ENCODE data around the gene SPRR2F. TPM values are rescaled to one million over a fixed set of nuclear protein-coding genes. Genes with fewer than 3 reads are reported as not detected.
"Not testable (repeated sequence)": the region's sequence is repeated elsewhere in the genome, so short reads cannot be mapped to it uniquely, and the experiment has no call there.

Gene SPRR2F
- total and polyA plus RNA-seq, 9 donors: 12.7 to 109 (median 62.3) TPM

DNA sequence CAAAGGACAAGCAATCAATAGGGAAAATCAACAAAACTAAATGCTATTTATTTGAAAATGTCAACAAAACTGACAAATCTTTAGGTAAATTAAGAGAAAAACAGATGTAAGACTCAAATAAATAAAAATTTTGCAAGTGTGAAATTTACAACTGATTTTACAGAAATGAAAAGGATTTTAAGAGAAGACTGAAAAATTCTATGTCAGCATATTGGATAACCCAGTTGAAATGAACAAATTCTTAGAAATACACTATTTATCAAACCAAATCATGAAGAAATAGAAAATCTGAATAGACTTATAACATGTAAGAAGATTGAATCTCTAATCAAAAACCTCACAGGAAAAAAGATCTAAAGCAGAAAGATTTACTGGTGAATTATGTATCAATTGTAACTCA is 7.6 kb upstream of the SPRR2F start:
- intact Hi-C loops (cut with DNase I): no loop called here
- no peak overlapping the region for H3K4me3 ChIP-seq
- no peak overlapping the region for H3K27ac ChIP-seq
- H3K27me3 ChIP-seq: no peaks in the 10 kb centered on the region
- TF ChIP-seq, protein P1, sequence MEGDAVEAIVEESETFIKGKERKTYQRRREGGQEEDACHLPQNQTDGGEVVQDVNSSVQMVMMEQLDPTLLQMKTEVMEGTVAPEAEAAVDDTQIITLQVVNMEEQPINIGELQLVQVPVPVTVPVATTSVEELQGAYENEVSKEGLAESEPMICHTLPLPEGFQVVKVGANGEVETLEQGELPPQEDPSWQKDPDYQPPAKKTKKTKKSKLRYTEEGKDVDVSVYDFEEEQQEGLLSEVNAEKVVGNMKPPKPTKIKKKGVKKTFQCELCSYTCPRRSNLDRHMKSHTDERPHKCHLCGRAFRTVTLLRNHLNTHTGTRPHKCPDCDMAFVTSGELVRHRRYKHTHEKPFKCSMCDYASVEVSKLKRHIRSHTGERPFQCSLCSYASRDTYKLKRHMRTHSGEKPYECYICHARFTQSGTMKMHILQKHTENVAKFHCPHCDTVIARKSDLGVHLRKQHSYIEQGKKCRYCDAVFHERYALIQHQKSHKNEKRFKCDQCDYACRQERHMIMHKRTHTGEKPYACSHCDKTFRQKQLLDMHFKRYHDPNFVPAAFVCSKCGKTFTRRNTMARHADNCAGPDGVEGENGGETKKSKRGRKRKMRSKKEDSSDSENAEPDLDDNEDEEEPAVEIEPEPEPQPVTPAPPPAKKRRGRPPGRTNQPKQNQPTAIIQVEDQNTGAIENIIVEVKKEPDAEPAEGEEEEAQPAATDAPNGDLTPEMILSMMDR (IDR thresholded peaks at IDR 0.05): no peak
- TF ChIP-seq EP300 (IDR thresholded peaks at IDR 0.05): no peak
- no peak for TF ChIP-seq POLR2A (IDR thresholded peaks at IDR 0.05)
- no peaks in the 10 kb centered on the region for H3K9me3 ChIP-seq
- H3K36me3 ChIP-seq: no peaks in the 10 kb centered on the region
- no peak for DNase-seq
- H3K4me1 ChIP-seq (ENCODE audit: insufficient read depth): peaks cover 3% of the 10 kb centered on the region

DNA sequence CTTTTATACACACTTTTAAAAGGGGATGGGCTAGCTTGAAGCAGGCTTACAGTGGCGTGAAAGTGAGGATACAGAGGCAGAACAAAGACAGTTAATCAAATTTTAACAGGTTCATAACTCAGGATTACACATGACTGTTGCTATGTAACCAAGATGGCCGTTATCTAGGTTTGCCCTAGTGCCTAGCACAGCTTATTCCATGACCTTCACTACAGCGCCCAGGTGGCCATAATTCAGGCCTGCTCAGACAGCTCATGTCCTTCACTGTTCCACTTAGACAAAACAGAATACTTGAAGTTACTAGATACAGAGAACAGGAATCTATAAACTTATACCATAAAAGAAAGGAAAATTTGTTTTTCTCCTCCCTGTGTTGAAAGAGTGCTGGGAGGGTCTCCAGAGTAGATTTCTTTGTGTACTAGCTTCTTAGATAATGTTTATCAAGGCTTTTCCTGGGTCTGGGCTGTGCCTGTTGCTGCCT is 6.2 kb upstream of the SPRR2F start:
- H3K36me3 ChIP-seq: no peaks in the 10 kb centered on the region
- H3K27me3 ChIP-seq: no peaks in the 10 kb centered on the region
- H3K27ac ChIP-seq: peak overlapping the region; percentile 34 to 39
- intact Hi-C loops (cut with DNase I): no loop called here
- DNase-seq: peak in 4 of 5 donors; percentile 37 to 68 (median 65)
- TF ChIP-seq, protein P1 (IDR thresholded peaks at IDR 0.05): no peak
- TF ChIP-seq EP300 (IDR thresholded peaks at IDR 0.05): no peak
- no peak for TF ChIP-seq POLR2A (IDR thresholded peaks at IDR 0.05)
- H3K4me1 ChIP-seq (ENCODE audit: insufficient read depth): peaks cover 3% of the 10 kb centered on the region
- 3 to 11% (median 6%) methylated on average over 3 of the region's 3 CpGs for WGBS, 3 donors
- H3K4me3 ChIP-seq: no peak overlapping the region
- H3K9me3 ChIP-seq: no peaks in the 10 kb centered on the region

DNA sequence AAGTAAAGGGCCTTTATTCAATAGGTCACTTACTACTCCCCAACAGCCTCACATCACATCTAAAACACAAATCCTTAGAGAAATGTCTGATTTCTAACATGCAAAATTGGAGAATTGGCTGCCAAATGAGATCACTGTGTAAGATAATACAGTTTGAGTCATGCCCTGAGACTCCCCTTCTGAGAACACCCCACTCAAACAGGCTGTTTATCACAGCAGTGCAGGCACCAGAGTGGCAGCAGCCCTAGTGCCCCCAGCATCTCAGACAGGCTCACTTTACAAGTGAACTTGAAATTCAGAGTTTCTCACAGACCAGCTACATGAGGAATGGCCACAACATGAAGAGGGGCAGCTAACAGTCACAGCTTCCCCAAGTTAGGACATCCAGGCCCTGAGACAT is 1.9 kb upstream of the SPRR2F start:
- H3K36me3 ChIP-seq; DNase-seq; H3K27me3 ChIP-seq; H3K27ac ChIP-seq; H3K9me3 ChIP-seq; H3K4me1 ChIP-seq (ENCODE audit: insufficient read depth); H3K4me3 ChIP-seq; intact Hi-C loops (cut with DNase I): not testable (repeated sequence)

DNA sequence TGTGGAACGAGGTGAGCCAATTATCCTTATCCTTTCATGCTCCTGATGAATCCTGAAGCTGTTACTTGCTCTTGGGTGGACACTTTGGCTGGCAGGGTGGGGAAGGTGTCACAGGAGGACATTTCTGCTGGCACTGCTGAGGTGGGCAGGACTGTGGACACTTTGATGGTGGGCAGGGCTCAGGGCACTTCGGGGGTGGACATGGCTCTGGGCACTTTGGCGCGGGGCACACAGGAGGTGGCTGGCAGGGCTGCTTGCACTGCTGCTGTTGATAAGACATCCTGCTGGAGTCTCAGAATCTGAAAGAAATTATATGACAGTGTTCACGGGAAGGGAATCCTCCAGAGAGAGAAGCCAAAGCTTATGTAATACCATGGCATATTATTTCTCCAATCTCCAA is 862 bp downstream of the SPRR2F start:
- intact Hi-C loops (cut with DNase I); H3K27ac ChIP-seq; H3K9me3 ChIP-seq; H3K36me3 ChIP-seq; H3K4me1 ChIP-seq (ENCODE audit: insufficient read depth); H3K4me3 ChIP-seq; H3K27me3 ChIP-seq: not testable (repeated sequence)
- peak in 1 of 5 donors; percentile 14 for DNase-seq
- WGBS, 3 donors: 76 to 83% (median 79%) methylated on average over 5 of the region's 5 CpGs

DNA sequence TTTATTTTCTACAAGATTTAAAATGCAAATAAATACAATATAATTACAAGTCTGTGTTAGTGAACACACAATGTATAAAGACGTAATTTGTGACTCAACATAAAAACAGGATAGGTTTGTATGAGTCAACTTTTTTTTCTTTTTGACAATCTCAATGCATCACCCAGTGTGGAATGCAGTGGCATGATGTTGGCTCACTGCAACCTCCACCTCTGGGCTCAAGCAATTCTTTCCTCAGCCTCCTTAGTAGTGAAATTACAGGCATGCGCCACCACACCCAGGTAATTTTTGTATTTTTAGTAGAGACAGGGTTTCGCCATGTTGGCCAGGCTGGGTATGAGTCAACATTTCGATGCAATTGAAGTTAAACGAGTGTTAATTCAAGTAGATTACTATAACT is 13.1 kb downstream of the SPRR2F start:
- WGBS, 3 donors: 92 to 95% (median 92%) methylated on average over 5 of the region's 5 CpGs
- Histone ChIP-seq H3K36me3 (no peaks in the 10 kb centered on the region), H3K9me3 (no peaks in the 10 kb centered on the region), H3K4me3 (no peak overlapping the region), H3K27ac (no peak overlapping the region), H3K27me3 (no peaks in the 10 kb centered on the region), H3K4me1 (ENCODE audit: insufficient read depth) (no peaks in the 10 kb centered on the region)
- TF ChIP-seq, protein P1 (IDR thresholded peaks at IDR 0.05): no peak
- TF ChIP-seq POLR2A (IDR thresholded peaks at IDR 0.05): no peak
- TF ChIP-seq EP300 (IDR thresholded peaks at IDR 0.05): no peak
- DNase-seq: no peak
- intact Hi-C loops (cut with DNase I): no loop called here

Measured in ovary (tissue), 9 donors.